ENCODE results near the gene UNC13A.

UNC13A gene

GRCh38 chr19:17626456-17627015 is 61.6 kb downstream of the UNC13A start:
- H3K4me3 ChIP-seq (ENCODE audit: low read depth, low read length), result no peak overlapping the region
- no peak for DNase-seq (ENCODE audit: low read depth)
- TF ChIP-seq POLR2A (IDR thresholded peaks at IDR 0.05; ENCODE audit: extremely low read depth, insufficient read length) (no peak), MYC (IDR thresholded peaks at IDR 0.05; ENCODE audit: low read depth, low read length) (no peak)
- TF ChIP-seq, protein P1, sequence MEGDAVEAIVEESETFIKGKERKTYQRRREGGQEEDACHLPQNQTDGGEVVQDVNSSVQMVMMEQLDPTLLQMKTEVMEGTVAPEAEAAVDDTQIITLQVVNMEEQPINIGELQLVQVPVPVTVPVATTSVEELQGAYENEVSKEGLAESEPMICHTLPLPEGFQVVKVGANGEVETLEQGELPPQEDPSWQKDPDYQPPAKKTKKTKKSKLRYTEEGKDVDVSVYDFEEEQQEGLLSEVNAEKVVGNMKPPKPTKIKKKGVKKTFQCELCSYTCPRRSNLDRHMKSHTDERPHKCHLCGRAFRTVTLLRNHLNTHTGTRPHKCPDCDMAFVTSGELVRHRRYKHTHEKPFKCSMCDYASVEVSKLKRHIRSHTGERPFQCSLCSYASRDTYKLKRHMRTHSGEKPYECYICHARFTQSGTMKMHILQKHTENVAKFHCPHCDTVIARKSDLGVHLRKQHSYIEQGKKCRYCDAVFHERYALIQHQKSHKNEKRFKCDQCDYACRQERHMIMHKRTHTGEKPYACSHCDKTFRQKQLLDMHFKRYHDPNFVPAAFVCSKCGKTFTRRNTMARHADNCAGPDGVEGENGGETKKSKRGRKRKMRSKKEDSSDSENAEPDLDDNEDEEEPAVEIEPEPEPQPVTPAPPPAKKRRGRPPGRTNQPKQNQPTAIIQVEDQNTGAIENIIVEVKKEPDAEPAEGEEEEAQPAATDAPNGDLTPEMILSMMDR (IDR thresholded peaks at IDR 0.05; ENCODE audit: low read depth, low read length), result no peak
- TF ChIP-seq, protein P2, sequence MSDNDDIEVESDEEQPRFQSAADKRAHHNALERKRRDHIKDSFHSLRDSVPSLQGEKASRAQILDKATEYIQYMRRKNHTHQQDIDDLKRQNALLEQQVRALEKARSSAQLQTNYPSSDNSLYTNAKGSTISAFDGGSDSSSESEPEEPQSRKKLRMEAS (IDR thresholded peaks at IDR 0.05; ENCODE audit: low read depth, low read length), result no peak

DNA sequence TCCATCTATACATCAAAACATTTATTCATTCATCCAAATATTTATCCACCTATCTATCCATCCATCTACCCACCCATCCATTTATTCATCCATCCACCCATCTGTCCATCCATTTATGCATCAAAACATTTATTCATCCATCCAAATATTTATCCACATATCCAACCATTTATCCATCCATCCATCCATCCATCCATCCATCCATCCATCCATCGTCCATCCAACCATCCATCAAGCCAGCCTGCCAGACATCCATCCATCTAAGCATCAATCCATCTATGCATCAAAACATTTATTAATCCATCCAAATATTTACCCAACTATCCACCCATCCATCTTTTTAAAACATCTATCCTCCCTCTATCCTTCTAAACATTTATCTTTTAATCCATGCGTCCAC is 62.2 kb downstream of the UNC13A start:
- no peak for DNase-seq (ENCODE audit: low read depth)
- TF ChIP-seq POLR2A (IDR thresholded peaks at IDR 0.05; ENCODE audit: extremely low read depth, insufficient read length) (no peak), MYC (IDR thresholded peaks at IDR 0.05; ENCODE audit: low read depth, low read length) (no peak)
- TF ChIP-seq, protein P2 (IDR thresholded peaks at IDR 0.05; ENCODE audit: low read depth, low read length), result no peak
- TF ChIP-seq, protein P1 (IDR thresholded peaks at IDR 0.05; ENCODE audit: low read depth, low read length), result no peak
- H3K4me3 ChIP-seq (ENCODE audit: low read depth, low read length), result no peak overlapping the region

- DNase-seq (ENCODE audit: low read depth), result no peak
- TF ChIP-seq, protein P1 (IDR thresholded peaks at IDR 0.05; ENCODE audit: low read depth, low read length), result no peak
- TF ChIP-seq, protein P2 (IDR thresholded peaks at IDR 0.05; ENCODE audit: low read depth, low read length), result no peak
- TF ChIP-seq MYC (IDR thresholded peaks at IDR 0.05; ENCODE audit: low read depth, low read length) (no peak), POLR2A (IDR thresholded peaks at IDR 0.05; ENCODE audit: extremely low read depth, insufficient read length) (no peak)
- no peak overlapping the region for H3K4me3 ChIP-seq (ENCODE audit: low read depth, low read length)
Measured at GRCh38 chr19:17625043-17625442, 63.1 kb downstream of the UNC13A start.

- H3K4me3 ChIP-seq (ENCODE audit: low read depth, low read length), result no peak overlapping the region
- TF ChIP-seq POLR2A (IDR thresholded peaks at IDR 0.05; ENCODE audit: extremely low read depth, insufficient read length), result no peak
- TF ChIP-seq, protein P1 (IDR thresholded peaks at IDR 0.05; ENCODE audit: low read depth, low read length), result no peak
- TF ChIP-seq MYC (IDR thresholded peaks at IDR 0.05; ENCODE audit: low read depth, low read length), result no peak
- TF ChIP-seq, protein P2 (IDR thresholded peaks at IDR 0.05; ENCODE audit: low read depth, low read length), result no peak
- DNase-seq (ENCODE audit: low read depth), result no peak
Measured at GRCh38 chr19:17624314-17624991, 63.7 kb downstream of the UNC13A start.

GRCh38 chr19:17623224-17623935 is 64.8 kb downstream of the UNC13A start:
- no peak for DNase-seq (ENCODE audit: low read depth)
- H3K4me3 ChIP-seq (ENCODE audit: low read depth, low read length), result no peak overlapping the region
- TF ChIP-seq POLR2A (IDR thresholded peaks at IDR 0.05; ENCODE audit: extremely low read depth, insufficient read length) (no peak), MYC (IDR thresholded peaks at IDR 0.05; ENCODE audit: low read depth, low read length) (no peak)

DNA sequence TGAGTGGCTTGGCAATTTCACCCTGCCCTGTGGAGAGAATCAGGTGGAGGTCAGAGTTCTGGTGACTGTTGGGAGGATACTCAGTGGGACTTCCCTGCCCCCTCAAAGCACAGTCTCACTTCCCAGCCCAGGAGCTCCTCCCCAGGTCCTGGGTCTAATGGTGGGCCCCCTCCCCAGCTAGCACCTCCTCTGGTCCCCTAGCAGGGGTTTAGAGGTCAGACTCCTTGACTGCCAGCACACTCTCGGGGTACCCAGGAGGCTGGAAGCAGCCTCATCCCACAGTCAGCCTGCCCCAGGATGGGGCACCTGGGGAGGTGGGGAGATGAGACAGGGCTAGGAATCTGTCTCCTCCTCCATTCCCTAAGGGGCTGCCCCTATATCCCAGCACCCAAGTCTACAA is 67.5 kb downstream of the UNC13A start:
- no peak overlapping the region for H3K4me3 ChIP-seq (ENCODE audit: low read depth, low read length)
- DNase-seq (ENCODE audit: low read depth), result no peak
- no peak for TF ChIP-seq MYC (IDR thresholded peaks at IDR 0.05; ENCODE audit: low read depth, low read length)
- TF ChIP-seq, protein P1 (IDR thresholded peaks at IDR 0.05; ENCODE audit: low read depth, low read length), result no peak
- TF ChIP-seq POLR2A (IDR thresholded peaks at IDR 0.05; ENCODE audit: extremely low read depth, insufficient read length), result no peak
- TF ChIP-seq, protein P2 (IDR thresholded peaks at IDR 0.05; ENCODE audit: low read depth, low read length), result no peak

Measured in NB4 (cell line).